Measurements from ENCODE around the gene FAM234B. TPM values are rescaled to one million over a fixed set of nuclear protein-coding genes. Genes with fewer than 3 reads are reported as not detected.

Gene FAM234B
- total RNA-seq, 1 experiment from 2014 or later: 11.4 TPM

DNA sequence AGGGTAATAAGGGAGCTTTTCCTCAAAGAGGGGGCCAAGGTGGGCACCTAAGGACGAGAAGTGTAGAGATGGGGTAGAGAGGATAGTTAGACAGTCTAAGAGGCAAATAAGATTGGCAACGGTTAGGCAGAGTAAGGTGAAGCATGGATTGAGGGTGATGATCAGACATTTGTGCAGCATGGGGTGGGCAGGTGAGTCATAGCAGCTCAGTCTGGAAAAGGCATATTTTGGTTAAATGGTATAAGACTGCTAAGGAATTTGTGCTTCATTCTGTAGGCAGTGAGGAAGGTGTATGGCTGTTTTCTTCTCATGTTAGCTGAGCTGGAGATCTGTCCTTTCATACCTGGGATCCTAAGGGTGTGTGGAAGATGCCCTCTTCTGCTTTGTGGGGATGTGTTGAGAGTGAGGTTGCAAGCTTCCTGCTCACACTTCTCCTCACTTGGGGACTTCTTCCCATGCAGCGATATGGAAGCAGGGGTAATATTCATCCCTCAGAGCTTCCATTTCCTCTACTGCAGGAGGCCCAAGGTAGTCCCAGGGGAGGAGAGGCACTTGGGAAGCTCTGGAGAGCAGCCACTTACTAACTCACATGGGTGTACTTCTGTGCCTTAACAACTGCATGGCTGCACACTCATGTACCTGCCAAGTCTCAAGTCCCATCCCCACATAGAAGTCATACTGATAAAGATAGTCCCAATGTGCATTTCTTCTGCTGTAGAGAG lies 30.4 kb downstream of the FAM234B start:
- ChIA-PET CTCF (no interaction called here), POLR2A (no interaction called here)
- Histone ChIP-seq H3K4me3 (ENCODE audit: low read depth, low read length) (no peak overlapping the region), H3K36me3 (ENCODE audit: control insufficient read depth, insufficient read depth, low read length) (no peaks in the 10 kb centered on the region), H3K4me1 (peaks cover 4% of the 10 kb centered on the region; the same call in 1 of the 2 replicates), H3K27me3 (replicated peaks; ENCODE audit: control insufficient read depth, insufficient read depth, low read length) (no peaks in the 10 kb centered on the region), H3K9me3 (no peaks in the 10 kb centered on the region)
- TF ChIP-seq, protein P1, sequence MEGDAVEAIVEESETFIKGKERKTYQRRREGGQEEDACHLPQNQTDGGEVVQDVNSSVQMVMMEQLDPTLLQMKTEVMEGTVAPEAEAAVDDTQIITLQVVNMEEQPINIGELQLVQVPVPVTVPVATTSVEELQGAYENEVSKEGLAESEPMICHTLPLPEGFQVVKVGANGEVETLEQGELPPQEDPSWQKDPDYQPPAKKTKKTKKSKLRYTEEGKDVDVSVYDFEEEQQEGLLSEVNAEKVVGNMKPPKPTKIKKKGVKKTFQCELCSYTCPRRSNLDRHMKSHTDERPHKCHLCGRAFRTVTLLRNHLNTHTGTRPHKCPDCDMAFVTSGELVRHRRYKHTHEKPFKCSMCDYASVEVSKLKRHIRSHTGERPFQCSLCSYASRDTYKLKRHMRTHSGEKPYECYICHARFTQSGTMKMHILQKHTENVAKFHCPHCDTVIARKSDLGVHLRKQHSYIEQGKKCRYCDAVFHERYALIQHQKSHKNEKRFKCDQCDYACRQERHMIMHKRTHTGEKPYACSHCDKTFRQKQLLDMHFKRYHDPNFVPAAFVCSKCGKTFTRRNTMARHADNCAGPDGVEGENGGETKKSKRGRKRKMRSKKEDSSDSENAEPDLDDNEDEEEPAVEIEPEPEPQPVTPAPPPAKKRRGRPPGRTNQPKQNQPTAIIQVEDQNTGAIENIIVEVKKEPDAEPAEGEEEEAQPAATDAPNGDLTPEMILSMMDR (IDR thresholded peaks at IDR 0.05; ENCODE audit: insufficient read depth in 1 of 2, low read depth in 1 of 2, low read length in 1 of 2, severe bottlenecking in 1 of 2, unreplicated experiment in 1 of 2): no peak
- Mint-ChIP-seq H3K27me3 (ENCODE audit: insufficient read depth, unreplicated experiment) (no peaks in the 10 kb centered on the region), H3K4me1 (ENCODE audit: low read depth, unreplicated experiment) (peaks cover 7% of the 10 kb centered on the region), H3K27ac (ENCODE audit: unreplicated experiment) (no peak overlapping the region), H3K9me3 (ENCODE audit: unreplicated experiment) (no peaks in the 10 kb centered on the region), H3K36me3 (ENCODE audit: insufficient read depth, unreplicated experiment) (peaks cover 19% of the 10 kb centered on the region), H3K4me3 (ENCODE audit: unreplicated experiment) (no peak overlapping the region)
- BruUV-seq (replicated peaks): no TSS peak
- intact Hi-C loops (cut with micrococcal nuclease; ENCODE audit: unreplicated experiment): no loop called here
- no peak for DNase-seq

DNA sequence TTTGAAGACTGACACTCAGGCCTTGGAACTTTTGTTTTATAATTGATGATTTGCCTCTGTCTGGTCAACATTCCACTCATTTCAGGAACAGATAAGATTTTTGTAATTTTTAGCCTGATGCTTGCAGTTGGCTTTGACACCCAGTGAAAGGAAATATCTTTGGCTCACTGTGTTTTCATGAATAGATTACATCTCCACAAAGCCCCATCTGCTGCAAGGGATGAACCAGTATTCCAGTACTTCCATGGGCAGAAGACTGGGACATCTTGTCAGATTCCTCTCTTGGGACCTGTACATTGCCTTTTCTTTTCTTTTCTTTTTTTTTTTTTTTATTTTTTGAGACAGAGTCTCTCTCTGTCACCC lies 30.9 kb downstream of the FAM234B start:
- DNase-seq: no peak
- ChIA-PET POLR2A (no interaction called here), CTCF (no interaction called here)
- H3K9me3 Mint-ChIP-seq (ENCODE audit: unreplicated experiment): no peaks in the 10 kb centered on the region
- H3K27me3 Mint-ChIP-seq (ENCODE audit: insufficient read depth, unreplicated experiment): no peaks in the 10 kb centered on the region
- Histone ChIP-seq H3K9me3 (no peaks in the 10 kb centered on the region), H3K36me3 (ENCODE audit: control insufficient read depth, insufficient read depth, low read length) (no peaks in the 10 kb centered on the region), H3K4me3 (ENCODE audit: low read depth, low read length) (no peak overlapping the region), H3K27me3 (replicated peaks; ENCODE audit: control insufficient read depth, insufficient read depth, low read length) (no peaks in the 10 kb centered on the region), H3K4me1 (peaks cover 4% of the 10 kb centered on the region; the same call in 1 of the 2 replicates)
- intact Hi-C loops (cut with micrococcal nuclease; ENCODE audit: unreplicated experiment): no loop called here
- peaks cover 21% of the 10 kb centered on the region for H3K36me3 Mint-ChIP-seq (ENCODE audit: insufficient read depth, unreplicated experiment)
- BruUV-seq (replicated peaks): no TSS peak
- peaks cover 13% of the 10 kb centered on the region for H3K4me1 Mint-ChIP-seq (ENCODE audit: low read depth, unreplicated experiment)
- TF ChIP-seq, protein P1 (IDR thresholded peaks at IDR 0.05; ENCODE audit: insufficient read depth in 1 of 2, low read depth in 1 of 2, low read length in 1 of 2, severe bottlenecking in 1 of 2, unreplicated experiment in 1 of 2): no peak
- H3K4me3 Mint-ChIP-seq (ENCODE audit: unreplicated experiment): no peak overlapping the region
- H3K27ac Mint-ChIP-seq (ENCODE audit: unreplicated experiment): no peak overlapping the region

DNA sequence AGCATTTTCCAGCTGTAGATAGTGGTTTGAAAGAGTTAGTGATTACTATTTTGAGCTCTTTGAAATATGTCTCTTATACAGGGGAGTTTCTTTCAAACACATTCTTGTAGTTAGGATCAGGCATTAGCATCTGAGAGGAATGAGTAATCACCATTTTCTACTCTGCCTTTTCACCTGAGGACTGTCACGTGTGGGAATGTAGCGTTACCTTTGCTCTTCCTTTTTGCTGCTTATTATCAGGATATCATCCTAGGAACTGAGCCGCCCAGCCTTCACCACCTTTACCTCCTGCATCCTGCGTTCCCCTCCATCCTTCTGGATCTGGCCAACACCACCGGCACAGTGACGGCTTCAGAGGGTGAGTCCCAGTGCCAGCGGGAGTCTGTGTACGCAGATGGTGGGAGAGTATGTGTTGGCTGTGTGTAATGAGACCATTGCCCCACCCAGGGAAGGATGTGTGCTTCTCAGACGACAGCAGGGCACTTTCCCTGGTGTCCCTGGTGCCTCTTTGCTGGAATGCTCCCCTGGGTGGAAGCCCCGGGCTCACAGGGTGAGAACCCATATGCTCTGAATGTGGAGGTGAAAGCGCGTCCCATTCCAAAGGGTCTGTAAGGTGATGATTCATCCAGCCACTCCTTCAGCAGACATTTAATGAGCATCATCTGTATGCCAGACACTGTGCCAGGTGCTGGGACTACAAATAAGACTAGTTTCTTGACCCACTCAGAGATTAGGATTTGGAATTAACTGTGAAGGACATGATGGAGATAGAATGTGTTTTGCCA lies 31.8 kb downstream of the FAM234B start:
- peaks cover 4% of the 10 kb centered on the region; the same call in 1 of the 2 replicates for H3K4me1 ChIP-seq
- intact Hi-C loops (cut with micrococcal nuclease; ENCODE audit: unreplicated experiment): no loop called here
- peaks cover 18% of the 10 kb centered on the region for H3K4me1 Mint-ChIP-seq (ENCODE audit: low read depth, unreplicated experiment)
- DNase-seq: no peak
- no peak overlapping the region for H3K4me3 Mint-ChIP-seq (ENCODE audit: unreplicated experiment)
- no peaks in the 10 kb centered on the region for H3K36me3 ChIP-seq (ENCODE audit: control insufficient read depth, insufficient read depth, low read length)
- H3K9me3 Mint-ChIP-seq (ENCODE audit: unreplicated experiment): no peaks in the 10 kb centered on the region
- BruUV-seq (replicated peaks): no TSS peak
- no peak overlapping the region for H3K27ac Mint-ChIP-seq (ENCODE audit: unreplicated experiment)
- H3K36me3 Mint-ChIP-seq (ENCODE audit: insufficient read depth, unreplicated experiment): peaks cover 21% of the 10 kb centered on the region
- H3K27me3 ChIP-seq (replicated peaks; ENCODE audit: control insufficient read depth, insufficient read depth, low read length): no peaks in the 10 kb centered on the region
- no peaks in the 10 kb centered on the region for H3K9me3 ChIP-seq
- CTCF ChIA-PET: no interaction called here
- TF ChIP-seq, protein P1 (IDR thresholded peaks at IDR 0.05; ENCODE audit: insufficient read depth in 1 of 2, low read depth in 1 of 2, low read length in 1 of 2, severe bottlenecking in 1 of 2, unreplicated experiment in 1 of 2): no peak
- no peak overlapping the region for H3K4me3 ChIP-seq (ENCODE audit: low read depth, low read length)
- POLR2A ChIA-PET: no interaction called here
- H3K27me3 Mint-ChIP-seq (ENCODE audit: insufficient read depth, unreplicated experiment): no peaks in the 10 kb centered on the region

All from Caco-2 (cell line).